ENCODE results near the gene SUGCT. TPM values are rescaled to one million over a fixed set of nuclear protein-coding genes. Genes with fewer than 3 reads are reported as not detected.

SUGCT gene
- total RNA-seq, 1 donor from 2014 or later = 1.6 TPM

- Mint-ChIP-seq H3K4me3 (ENCODE audit: unreplicated experiment) (no peak overlapping the region), H3K27ac (ENCODE audit: unreplicated experiment) (no peak overlapping the region), H3K9me3 (ENCODE audit: unreplicated experiment) (no peaks in the 10 kb centered on the region), H3K36me3 (ENCODE audit: low read depth, unreplicated experiment) (no peaks in the 10 kb centered on the region), H3K4me1 (ENCODE audit: unreplicated experiment) (no peaks in the 10 kb centered on the region), H3K27me3 (ENCODE audit: unreplicated experiment) (no peaks in the 10 kb centered on the region)
- no peak for DNase-seq (ENCODE audit: low spot score)
- TF ChIP-seq, protein P1, sequence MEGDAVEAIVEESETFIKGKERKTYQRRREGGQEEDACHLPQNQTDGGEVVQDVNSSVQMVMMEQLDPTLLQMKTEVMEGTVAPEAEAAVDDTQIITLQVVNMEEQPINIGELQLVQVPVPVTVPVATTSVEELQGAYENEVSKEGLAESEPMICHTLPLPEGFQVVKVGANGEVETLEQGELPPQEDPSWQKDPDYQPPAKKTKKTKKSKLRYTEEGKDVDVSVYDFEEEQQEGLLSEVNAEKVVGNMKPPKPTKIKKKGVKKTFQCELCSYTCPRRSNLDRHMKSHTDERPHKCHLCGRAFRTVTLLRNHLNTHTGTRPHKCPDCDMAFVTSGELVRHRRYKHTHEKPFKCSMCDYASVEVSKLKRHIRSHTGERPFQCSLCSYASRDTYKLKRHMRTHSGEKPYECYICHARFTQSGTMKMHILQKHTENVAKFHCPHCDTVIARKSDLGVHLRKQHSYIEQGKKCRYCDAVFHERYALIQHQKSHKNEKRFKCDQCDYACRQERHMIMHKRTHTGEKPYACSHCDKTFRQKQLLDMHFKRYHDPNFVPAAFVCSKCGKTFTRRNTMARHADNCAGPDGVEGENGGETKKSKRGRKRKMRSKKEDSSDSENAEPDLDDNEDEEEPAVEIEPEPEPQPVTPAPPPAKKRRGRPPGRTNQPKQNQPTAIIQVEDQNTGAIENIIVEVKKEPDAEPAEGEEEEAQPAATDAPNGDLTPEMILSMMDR (IDR thresholded peaks at IDR 0.05; ENCODE audit: unreplicated experiment) = no peak
These were observed 724.3 kb downstream of the SUGCT start for GRCh38 chr7:40859076-40859475.

GRCh38 chr7:40859965-40860543, 725.2 kb downstream of the SUGCT start:
- Mint-ChIP-seq H3K9me3 (ENCODE audit: unreplicated experiment) (no peaks in the 10 kb centered on the region), H3K4me3 (ENCODE audit: unreplicated experiment) (no peak overlapping the region), H3K27me3 (ENCODE audit: unreplicated experiment) (no peaks in the 10 kb centered on the region), H3K36me3 (ENCODE audit: low read depth, unreplicated experiment) (no peaks in the 10 kb centered on the region), H3K27ac (ENCODE audit: unreplicated experiment) (no peak overlapping the region), H3K4me1 (ENCODE audit: unreplicated experiment) (no peaks in the 10 kb centered on the region)
- DNase-seq (ENCODE audit: low spot score) = no peak
- TF ChIP-seq, protein P1 (IDR thresholded peaks at IDR 0.05; ENCODE audit: unreplicated experiment) = no peak

DNA sequence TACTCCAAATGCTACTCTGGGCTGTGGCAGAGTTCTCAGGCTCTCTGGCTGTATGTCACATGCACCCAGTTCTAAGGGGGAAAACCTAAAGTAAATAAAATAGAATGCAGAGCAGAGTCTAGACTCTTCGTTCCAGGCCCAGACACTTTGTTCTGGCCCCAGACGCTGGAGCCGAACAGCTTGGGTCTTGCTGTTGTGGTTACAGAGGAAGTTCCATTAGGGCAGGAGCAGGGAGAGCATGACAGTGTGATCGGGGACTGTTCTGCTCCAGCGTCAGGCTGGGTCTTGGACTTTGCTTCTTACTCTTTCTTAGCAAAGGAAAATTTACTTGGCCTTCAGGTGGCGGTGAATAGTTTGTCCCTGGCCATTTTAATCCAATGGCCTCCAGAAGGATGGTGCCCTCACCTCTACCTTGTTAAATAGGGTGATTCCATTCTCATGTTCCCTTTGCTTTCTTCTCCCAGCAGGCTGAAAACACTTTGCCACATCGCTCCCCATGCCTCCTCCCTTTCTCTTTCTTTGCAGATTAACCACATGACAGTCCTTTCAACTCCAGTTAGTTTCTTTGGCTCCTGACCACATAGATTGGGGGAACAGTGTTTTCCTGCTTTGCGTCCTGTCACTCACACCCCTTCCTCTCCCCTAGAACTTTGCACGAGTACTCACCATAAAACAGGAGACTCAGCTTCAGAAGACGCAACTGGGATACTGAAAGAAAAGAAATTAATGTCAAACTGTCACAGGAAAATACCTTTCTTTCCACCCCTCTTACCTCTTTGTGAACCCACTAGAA, 730.8 kb downstream of the SUGCT start:
- no peaks in the 10 kb centered on the region for H3K36me3 Mint-ChIP-seq (ENCODE audit: low read depth, unreplicated experiment)
- no peak overlapping the region for H3K27ac Mint-ChIP-seq (ENCODE audit: unreplicated experiment)
- H3K4me3 Mint-ChIP-seq (ENCODE audit: unreplicated experiment) = no peak overlapping the region
- DNase-seq (ENCODE audit: low spot score) = no peak
- H3K9me3 Mint-ChIP-seq (ENCODE audit: unreplicated experiment) = no peaks in the 10 kb centered on the region
- no peaks in the 10 kb centered on the region for H3K4me1 Mint-ChIP-seq (ENCODE audit: unreplicated experiment)
- TF ChIP-seq, protein P1 (IDR thresholded peaks at IDR 0.05; ENCODE audit: unreplicated experiment) = no peak
- H3K27me3 Mint-ChIP-seq (ENCODE audit: unreplicated experiment) = no peaks in the 10 kb centered on the region

DNA sequence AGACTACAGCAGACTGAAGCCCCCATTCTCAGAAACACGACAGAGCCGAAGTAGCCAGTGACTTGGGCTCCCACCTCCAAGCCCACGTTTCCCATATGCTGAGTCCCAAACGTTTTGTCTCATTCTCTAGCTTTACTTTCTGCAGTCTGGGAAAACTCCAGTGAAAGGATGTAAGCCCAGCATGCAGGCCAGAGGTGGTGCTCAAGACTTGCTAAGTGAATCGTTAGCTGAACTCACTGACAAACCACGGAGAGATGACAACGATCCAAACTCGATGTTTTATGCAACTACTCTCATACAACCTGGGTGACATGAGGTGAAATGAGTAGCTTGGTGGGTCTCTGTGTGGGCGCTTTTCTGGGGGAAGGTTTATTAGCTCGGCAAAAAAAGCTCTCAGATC, 731.8 kb downstream of the SUGCT start:
- DNase-seq (ENCODE audit: low spot score) = no peak
- Mint-ChIP-seq H3K36me3 (ENCODE audit: low read depth, unreplicated experiment) (no peaks in the 10 kb centered on the region), H3K4me1 (ENCODE audit: unreplicated experiment) (no peaks in the 10 kb centered on the region), H3K9me3 (ENCODE audit: unreplicated experiment) (no peaks in the 10 kb centered on the region), H3K27ac (ENCODE audit: unreplicated experiment) (no peak overlapping the region), H3K27me3 (ENCODE audit: unreplicated experiment) (no peaks in the 10 kb centered on the region), H3K4me3 (ENCODE audit: unreplicated experiment) (no peak overlapping the region)
- TF ChIP-seq, protein P1 (IDR thresholded peaks at IDR 0.05; ENCODE audit: unreplicated experiment) = no peak

DNA sequence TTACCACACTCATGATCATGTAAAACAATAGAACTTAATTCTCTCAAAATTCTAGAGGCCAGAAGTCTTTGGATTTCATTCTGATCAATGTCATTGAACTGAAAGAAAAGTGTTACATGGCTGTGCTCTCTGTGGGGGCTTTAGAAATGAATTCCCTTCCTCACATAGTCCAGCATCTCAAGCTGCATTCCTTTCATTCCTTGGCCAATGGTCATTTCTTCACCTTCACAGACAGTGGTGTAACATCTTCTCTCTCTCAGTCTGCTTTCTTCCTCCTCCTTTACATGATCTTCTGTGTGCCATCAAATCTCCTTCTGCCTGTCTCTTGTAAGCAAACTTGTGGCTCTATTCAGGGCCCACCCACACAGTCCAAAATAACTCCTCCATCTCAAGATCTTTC, 735.3 kb downstream of the SUGCT start:
- no peak for DNase-seq (ENCODE audit: low spot score)
- TF ChIP-seq, protein P1 (IDR thresholded peaks at IDR 0.05; ENCODE audit: unreplicated experiment) = no peak
- Mint-ChIP-seq H3K4me3 (ENCODE audit: unreplicated experiment) (no peak overlapping the region), H3K4me1 (ENCODE audit: unreplicated experiment) (no peaks in the 10 kb centered on the region), H3K27ac (ENCODE audit: unreplicated experiment) (no peak overlapping the region), H3K27me3 (ENCODE audit: unreplicated experiment) (no peaks in the 10 kb centered on the region), H3K36me3 (ENCODE audit: low read depth, unreplicated experiment) (no peaks in the 10 kb centered on the region), H3K9me3 (ENCODE audit: unreplicated experiment) (no peaks in the 10 kb centered on the region)

Data from endothelial cell (in vitro differentiated cells).